Activated T-cell treated with anti-CD3 and anti-CD28 coated beads for 24 hours (primary cell): Measurements from ENCODE around the gene GRID2.

Experiments
- DNase-seq: peaks from one replicate; pipeline ENCODE4 v3.0.0-alpha.2; 2020; ENCODE audit warnings: low read depth

Gene GRID2

DNA sequence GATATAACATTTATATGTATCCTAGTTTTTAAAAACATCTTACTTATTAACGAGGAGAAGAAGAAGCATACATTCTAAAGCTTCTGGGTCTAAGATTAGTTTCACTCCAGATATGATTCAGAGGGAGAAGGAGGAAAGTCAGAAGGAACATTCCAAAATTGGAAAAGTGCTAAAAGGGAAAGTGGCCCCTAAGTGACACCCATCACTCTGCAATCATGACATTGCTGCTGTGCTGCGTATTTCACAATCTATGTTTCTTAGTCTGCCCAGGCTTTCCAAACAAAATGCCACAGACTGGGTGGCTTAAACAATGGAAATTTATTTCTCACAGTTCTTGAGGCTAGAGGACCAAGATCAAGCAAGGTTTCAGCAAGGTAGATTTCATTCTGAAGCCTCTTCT, 1452.3 kb downstream of the GRID2 start:
- no peak for DNase-seq

DNA sequence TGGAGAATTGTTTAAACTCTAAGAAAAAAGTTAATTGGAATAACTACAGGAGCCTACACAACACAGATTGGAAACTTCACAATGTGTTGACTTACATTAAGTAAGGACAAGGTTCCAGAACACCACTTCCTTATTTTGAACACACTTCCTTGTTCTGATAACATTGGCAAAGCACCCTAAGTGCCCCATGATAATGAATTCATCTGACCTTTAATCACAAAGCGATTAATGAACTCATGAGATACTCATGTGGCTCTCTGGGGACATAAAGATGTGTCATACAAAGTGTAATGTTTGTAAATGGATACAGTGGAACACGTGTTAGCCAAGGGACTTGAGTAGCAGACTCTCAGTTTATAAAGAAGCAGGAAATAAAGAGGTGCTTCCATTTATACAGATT, 1455.7 kb downstream of the GRID2 start:
- no peak for DNase-seq

DNA sequence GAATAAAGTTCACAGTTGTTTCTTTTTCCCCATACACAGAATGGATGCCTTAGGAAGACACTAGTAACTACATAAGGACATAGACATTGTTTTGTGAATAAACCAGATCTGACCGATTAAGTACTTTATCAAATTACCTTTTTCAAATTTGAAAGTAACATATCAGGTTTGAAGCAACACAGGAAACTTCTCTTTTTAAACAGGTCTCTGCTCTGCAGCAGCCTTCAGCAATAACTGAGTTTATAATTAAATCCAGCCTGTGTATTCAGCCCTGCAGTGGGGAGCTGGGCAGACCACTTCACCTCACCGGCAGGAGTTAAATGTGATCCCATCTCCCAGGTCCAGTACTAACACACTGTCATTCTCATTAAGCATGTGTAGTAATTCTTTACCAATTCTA, 1456.5 kb downstream of the GRID2 start:
- no peak for DNase-seq

DNA sequence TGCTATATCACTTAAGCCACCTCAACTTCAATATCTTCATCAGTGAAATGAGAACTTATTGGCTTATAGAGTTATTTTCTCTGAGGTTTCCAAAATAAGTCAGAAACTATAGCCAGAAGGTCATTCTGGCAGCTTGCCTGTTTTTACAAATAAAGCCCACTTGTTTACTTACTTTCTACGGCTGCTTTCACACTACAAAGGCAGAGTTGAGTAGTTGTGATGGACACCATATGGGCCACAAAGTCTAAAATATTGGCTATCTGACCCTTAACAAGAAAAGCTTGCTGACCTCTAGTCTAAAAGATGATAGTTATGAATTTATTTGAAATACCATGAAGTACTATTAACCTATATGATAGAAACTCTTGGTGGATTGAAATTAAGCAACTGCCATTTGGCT, 1457.5 kb downstream of the GRID2 start:
- no peak for DNase-seq

DNA sequence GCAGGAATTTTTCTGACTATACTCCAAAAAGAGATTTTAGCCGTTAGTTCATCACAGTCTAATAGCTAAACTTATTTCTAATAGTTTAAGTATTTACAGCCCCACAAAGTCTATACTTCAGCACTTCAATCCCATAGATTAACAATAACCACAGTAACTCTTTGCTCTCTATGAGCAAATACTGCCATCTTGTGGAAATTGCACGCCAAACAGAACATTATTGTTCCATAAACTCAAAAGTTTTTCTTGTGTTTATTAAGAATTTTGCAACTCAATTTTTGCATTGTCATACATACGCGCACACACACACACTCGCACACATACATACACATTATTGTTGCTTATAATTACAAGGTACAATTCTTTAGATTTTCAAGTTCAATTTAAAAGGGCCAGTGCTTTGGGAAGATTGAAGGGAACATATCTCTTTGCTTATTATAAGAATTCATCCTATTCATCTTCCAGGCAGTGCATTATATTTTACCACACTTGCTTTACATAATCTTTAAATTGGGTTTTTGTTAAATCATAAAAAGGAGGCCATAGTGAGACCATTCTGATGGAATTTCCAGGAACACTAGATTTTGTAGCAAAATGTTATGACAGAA, 1461.0 kb downstream of the GRID2 start:
- no peak for DNase-seq

DNA sequence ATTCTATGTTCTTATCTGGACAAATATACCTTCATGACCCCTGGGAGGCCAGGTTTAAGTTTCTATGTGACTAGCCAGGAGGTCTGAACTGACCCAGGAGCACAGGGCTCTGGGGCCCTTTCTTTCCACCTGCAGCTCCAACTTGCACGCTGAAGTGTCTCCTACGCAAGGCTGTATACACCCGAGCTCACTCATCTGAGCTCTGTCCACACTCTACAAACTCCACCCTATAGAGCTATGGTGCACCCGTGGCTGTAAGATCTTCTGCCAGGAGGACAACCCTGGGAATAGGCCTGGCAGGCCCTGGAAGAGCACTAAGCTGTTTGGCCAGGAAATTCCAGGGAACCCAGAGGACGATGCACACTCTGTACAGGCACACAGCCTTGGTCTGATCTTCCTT, 1464.2 kb downstream of the GRID2 start:
- DNase-seq: no peak

DNA sequence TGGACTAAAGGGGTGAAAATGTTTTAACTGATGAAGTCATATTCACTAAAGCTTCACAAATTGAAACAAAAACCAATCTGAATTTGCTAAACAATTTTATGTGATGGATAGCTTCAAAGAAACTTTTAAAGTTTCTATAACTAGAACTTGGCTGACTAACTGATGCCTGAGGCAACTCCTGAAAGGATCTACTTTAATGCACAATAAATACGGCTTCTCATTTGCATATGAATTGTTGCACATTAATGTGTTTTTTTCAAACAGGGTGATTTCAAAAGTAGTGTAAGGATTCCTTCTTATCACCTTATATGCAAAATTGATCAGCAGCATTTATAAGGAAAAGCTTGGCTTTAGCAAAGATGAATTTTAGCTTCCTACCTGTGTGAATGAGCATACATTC, 1466.4 kb downstream of the GRID2 start:
- no peak for DNase-seq

DNA sequence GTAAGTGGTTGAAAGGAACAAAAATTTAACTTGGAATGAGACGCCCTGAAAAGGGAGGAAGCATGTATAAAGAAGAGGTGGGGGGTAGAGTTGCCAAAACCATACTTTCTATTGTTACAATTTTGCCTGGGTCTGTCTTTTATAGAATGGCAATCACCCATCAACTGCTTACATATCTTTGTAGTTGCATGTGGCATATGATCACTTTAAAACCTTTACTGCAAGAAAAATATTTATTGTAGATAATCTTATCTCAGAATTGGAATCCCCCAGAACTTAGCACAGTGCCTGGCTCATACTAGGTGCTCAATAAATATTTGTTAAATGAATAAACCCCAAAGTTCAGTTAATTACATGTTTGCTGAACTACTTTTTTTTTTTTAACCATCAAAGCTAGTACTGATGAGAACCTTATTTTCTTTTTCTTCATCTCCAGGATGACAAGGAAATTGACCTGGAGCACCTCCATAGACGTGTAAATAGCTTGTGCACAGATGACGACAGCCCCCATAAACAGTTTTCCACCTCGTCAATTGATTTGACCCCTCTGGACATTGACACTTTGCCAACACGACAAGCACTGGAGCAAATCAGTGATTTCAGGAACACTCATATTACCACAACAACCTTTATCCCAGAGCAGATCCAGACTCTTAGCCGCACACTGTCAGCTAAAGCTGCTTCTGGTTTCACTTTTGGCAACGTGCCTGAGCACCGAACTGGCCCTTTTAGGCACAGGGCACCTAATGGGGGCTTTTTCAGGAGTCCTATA, 1468.1 kb downstream of the GRID2 start:
- DNase-seq: no peak

DNA sequence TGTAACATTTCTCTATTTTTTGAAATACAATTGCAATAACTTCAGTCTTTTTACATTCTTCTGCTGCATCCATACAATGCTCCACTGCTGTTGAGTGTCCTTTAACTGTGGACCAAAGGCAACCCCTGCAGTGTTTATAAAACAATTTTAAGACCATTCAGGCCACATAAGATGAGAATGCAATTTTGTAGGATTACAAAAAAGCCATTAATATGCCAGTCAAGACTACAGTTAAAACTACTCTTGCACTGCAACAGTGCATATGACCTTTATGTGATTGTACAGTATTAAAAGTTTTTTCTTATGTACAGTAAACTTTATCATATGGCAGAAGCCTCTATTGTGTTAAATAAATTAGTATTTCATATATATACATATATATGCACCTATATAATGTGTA, 1469.1 kb downstream of the GRID2 start:
- no peak for DNase-seq

DNA sequence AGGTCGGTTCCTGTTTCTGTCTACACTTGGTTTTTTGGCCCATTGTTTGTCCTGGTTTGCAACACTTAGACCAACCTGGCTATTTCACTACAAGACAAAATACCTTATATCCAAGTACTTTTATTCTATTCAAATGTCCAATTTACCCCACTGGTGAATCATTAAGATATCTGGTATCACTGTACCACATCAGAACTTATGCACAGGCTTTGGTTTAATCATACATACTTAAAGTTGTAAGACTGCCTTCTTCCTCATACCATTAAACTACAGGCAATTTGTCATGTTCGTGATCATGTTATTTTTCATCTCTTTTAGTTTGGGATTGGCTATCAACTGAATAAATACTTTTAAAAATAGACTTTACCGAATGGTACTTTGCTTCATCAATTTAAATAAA, 1471.8 kb downstream of the GRID2 start:
- DNase-seq: no peak

DNA sequence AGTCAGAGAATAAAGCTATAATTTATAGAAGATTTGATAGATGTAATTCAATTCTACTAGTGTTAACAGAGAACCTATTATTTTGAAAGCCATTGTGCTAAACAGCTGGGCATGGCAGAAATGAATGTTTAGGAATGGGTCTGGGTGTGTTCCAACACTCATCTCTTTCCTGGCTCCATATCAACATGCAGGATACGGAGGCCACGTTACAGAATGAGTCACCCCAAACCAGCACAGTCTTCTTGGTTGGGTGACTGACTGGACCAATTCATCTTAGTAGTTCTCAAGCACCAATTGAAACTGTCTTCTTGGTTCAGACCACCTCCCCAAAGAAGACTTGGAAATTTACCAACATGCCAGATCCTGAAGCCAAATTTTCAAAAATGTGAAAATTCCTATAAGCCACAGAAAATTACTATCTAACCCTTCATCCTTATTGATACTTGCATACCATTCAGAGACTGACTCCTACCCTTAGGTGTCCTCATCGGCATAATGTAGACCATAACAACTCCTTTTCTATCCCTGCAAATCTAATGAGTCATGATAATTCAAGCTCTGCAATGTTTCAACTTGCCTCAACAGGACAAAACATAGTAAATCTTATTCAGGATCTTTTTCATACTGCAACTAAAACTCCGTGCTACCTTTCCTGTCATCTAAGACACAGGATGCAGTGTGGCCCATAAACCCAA, 1472.8 kb downstream of the GRID2 start:
- no peak for DNase-seq

DNA sequence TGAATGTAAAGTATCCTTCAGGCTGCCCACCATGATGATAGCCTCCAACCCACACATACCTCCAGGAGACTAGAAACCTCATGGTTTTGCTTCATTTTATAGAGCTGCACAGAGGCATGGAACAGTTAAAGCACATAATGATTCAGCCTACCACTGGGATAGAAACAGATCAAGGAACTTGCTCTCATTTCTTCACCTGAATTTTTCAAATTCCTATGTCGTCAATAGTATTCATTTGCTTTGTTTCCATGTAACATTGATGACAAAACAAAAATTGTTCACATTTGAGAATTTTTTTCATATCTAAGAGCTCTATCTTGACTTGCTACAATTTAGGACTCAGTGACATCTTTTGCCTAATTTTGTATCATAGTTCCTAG, 1473.3 kb downstream of the GRID2 start:
- no peak for DNase-seq

DNA sequence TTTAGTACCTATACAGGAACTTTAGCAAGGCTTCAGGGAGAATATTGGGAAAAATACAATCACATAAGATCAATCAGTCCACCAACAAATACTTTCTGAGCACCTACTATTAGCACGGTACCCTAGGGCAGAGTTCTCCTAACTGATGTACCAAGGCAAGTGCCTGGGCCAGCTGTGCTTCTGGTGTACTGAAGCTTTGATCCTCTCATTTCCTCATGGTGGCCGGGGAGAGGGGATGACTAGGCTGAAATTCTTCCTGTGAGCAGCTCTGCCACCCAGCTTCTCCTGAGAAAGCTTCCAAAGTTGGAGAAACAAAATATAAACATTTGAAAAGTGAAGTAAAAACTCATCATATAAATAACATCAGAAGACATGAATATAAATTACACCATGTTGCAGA, 1475.5 kb downstream of the GRID2 start:
- no peak for DNase-seq

DNA sequence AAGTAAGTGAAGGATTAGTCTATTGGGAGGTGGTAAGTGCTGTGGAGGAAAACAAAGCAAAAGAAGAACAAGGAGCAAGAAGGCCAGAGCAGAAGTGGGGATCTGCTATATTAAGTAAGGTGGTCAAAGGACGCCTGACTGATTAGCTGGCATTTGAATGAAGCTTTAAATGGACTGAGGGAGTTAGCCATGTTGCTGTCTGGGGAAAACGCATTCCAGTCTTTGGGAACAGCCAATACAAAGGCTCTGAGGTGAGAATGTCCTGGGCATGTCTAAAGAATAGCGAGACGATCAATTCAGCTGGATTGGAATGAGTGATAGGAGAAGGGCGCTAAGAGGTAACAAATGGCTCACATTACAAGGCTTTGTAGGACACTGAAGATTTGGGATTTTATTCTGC, 1476.3 kb downstream of the GRID2 start:
- DNase-seq: no peak

DNA sequence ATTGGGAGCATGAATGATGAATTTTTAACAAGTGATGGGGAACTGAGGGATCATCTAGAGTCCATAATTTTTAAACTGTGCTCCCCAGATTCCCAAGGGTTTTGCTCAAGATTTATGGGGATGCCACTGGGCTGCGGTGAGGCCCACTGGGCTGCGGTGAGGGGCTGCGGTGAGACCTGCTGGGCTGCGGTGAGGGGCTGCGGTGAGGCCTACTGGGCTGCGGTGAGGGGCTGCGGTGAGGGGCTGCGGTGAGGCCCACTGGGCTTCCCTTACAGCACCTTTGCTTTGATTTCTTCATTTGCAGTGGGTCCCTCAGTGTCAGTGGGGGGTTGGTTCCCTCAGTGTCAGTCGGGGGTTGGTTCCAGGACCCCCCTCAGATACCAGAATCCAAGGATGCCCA, 1477.4 kb downstream of the GRID2 start:
- DNase-seq: no peak

DNA sequence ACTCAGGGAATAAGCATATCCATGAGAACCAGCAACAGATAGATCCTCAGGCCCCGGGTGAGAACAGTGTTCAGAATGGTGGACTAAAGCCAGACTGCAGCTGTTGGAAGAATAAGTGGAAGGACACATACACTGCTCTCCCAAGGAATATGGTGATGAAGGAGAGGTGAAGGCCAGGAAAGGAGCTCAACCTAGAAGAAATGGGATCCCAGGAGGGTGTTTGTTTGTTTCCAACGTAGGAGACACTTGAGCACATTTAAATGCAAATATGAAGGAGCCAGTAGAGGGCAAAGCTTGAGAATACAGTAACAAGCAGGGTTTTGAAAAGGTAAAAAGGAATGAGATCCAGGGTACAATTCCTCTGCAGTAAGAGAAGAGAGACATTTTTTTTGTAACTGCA, 1482.4 kb downstream of the GRID2 start:
- DNase-seq: no peak

DNA sequence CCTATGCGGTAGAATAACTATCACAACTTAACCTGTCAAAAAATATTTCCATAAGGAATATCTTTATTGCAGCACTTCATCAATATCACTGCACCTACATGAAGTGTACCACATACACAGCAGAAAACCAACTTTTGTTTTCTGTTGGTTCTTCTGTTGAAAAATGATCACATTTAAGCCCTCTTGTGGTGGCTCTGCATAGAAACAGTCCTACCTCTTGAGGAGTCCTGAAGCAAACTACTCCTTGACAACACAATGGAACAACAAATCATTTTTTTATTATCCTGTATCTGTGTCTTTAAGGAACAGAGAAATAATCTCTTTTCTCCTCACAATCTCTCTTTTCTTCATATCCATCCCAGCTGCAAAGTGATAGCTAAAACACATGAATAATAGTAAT, 1484.9 kb downstream of the GRID2 start:
- DNase-seq: no peak

DNA sequence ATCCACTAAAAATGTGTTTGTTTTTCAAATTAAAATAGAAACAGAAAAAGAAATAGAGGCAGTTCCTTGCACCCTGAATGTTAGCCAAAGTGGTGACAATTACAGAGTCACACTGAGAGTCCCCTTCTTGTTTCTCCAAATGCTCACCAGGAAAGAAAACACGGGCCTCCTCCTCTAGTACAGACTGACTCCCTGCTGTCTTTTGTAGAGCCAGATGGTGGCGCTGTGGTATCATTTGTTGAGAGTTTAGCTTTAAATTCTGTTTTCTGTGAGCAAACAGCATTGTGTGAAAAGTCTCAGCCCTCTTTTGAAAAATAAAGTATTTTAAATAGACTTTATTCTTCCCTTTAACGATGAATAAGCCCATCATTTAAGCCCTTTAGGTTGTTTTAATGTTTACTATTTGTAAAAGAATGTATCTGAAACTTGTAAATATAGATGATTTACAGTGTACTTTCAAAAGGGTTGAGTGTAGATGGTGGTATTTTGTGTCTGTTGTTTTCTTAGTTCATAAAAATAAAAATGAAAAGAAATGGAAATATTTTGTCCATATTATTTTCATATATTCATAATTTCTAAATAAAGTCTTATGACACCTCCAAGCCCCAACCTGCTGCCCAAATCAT, 1487.9 kb downstream of the GRID2 start:
- no peak for DNase-seq

DNA sequence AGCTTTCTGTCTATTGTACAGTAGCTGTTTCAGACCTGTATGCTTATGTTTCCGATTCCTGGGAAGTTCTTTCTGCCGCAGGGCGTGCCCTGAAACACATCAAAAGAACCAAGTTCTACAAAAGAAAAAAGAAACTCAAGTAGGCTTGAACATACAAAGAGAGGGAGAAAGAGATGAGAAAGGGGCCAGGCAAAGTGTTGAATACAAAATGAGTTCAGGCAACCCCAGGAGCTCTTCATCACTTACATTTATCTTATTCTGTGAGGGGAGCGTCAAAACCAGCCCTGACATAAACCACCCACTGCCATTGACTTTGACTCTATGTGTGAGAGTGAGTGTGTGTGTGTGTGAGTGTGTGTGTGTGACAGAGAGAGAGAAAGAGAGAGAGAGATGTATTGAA, 1498.3 kb downstream of the GRID2 start:
- DNase-seq: no peak

DNA sequence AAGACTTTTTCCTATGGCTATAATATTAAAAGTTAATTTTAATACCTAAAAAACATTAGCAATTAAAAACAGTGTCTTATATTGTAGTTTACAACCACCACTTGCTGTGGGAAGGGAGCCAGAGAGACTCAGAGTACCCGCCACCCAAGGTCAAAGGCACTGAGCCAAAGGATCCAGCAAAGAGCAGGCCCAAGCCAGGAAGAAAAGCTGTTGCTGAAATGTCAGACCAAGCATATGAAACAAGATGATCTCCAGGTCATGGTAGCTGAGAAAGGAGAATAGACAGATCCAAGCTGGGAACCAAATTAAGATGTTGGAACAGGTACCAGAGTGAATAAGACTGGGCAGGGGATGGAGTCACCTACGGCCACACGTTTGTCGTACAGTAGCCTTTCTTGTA, 1506.0 kb downstream of the GRID2 start:
- no peak for DNase-seq

DNA sequence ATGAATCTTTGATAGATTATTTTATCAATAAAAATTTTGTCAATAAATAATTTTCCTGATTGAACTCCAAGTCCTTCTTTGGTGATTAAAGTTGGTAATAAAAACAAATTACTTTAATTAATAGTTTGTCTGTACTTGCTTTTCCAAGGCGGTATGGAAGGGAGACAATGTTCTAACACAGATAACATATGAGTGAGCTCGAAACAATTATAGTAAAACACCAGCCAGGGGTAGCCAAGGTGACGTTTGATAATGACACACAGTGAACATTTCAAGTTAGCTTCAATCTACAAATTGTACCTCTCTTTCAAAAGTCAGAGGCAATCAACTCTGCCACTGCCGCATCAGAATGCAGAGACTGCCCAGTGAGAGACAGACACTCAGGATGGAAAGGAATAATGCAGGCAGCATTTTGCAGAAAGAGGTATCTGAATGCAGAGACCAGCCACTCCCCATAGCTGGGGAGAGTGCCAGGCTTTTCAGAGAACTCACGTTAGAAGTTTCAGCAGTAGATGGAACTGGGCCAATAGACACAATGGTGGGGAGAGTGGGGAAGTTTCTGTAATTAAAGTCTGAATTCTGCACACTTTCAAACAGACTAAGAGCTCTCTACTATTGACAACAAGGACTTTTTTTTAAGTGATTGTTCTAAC, 1506.7 kb downstream of the GRID2 start:
- DNase-seq: no peak

DNA sequence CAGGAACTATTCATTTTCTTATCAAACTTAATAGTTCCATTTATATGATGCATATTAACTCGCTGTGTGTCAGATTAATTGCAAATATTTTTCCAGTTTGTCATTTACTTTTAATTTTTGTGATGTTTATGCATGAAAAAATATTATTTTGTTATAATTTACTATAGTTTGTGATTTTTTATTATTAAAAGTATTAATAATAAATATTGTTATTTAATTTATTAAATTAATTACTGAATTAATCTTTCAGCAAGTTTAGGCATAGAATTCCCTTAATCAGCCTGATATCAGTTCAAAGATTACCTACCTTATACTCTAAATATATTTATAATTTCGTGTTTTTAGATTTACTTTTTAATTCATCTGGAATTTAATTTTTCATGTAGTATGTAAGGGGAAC, 1509.3 kb downstream of the GRID2 start:
- DNase-seq: no peak

DNA sequence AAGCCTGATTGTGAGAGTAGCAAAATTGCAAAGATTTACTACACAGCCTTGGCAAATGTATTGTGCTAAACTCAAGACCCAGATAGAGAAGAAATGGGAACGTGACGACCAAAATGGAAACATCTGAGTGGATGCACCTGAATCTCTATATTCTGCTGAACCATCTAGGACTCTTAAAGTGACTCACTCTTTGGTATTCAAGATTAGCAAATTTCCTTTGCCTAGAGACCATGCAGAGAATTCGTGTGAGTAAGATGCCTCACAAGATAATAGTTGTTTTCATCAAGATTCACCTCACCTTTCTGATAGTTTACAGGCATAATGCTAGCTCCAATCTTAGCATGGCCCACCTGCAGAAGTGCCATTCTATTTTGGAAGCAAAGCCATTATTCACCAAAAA, 1510.4 kb downstream of the GRID2 start:
- no peak for DNase-seq
